Posterior vena cava (tissue), 2 donors: ENCODE data around the gene TMEM154. TPM values are rescaled to one million over a fixed set of nuclear protein-coding genes. Genes with fewer than 3 reads are reported as not detected.
"Not testable (repeated sequence)": the region's sequence is repeated elsewhere in the genome, so short reads cannot be mapped to it uniquely, and the experiment has no call there.

Source experiments
- DNase-seq: peaks from one replicate; pipeline ENCODE4 v3.0.0-alpha.2; 2020; ENCODE audit warnings: low spot score
- intact Hi-C, 2 donors: fragments of 100-400 bp; cut with DNase I; formaldehyde crosslinking; loops; one replicate each; pipeline versions ENCODE4 v1.14.1 to v1.14.2; 2022 to 2023
- total RNA-seq, 2 donors: library from RNA; stranded (reverse); fragmentation: NEBNext Ultra II Directional; extraction: Animal tissue kit (Norgen Biotek cat#: 25700); gene quantifications; one replicate each; pipeline ENCODE4 v1.2.1, GENCODE V29; 2021
- donor health status: DM: yes; HTN: yes; CAD: no.
- donor health status: DM: yes; HTN: yes; CAD: no.

The TMEM154 gene
- total RNA-seq, 2 donors from 2014 or later, result 1.5 to 4.0 TPM

DNA sequence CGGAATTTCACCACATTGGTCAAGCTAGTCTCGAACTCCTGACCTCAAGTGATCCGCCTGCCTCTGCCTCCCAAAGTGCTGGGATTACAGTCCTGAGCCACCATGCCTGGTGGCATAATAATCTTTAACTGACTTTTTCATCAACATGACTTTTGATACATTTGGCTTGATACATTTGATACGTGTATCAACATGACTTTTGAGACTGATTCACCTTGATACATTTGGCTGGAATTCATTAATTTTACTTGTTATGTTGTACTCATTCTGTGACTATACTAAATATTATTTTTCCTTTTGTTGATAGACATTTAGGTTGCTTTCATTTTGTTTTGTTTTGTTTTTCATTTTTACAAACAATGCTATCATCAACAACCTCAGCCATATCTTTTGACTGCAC lies 6.3 kb downstream of the TMEM154 start:
- intact Hi-C loops, result no loop called here
- no peak for DNase-seq

DNA sequence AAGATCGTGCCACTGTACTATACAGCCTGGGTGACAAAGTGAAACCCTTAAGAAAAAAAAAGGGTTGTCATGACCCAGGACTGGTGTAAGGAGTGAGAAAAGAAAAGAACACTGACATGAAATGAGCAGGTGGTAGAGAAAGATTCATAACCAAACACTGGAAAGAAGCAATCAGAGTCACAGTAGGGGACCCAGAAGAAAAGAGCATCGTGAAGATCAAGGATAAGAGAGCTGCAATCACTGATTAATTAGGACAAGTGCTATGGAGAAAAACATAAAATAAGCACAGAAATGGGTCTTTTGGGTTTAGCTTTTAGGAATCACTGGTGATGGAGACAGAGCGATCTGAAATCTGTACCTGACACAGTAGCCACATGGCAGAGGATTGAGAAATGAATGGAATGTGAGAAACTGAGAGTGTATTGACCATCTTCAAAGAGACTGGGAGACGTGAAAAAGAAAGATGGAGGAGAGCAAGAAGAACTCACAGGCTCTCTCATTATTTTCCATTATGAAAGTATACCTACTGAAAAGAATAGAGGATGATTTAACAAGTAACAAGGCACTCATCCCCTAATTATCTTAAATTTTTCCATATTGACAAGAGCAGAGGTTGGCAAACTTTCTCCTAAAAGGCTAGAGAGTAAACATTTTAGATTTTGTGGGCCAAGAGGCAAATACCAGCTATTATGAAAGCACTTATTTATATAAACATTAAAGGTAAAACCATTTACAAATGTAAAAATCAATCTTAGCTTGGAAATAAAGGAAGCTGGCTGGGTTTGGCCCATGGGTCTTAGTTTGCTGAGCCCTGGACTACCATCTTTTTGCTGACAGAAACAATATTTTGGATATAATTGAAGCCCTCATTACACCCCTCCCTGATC lies 7.3 kb downstream of the TMEM154 start:
- DNase-seq, result no peak
- intact Hi-C loops, result no loop called here

GRCh38 chr4:152668338-152668964 lies 11.3 kb downstream of the TMEM154 start:
- no peak for DNase-seq
- intact Hi-C loops, result no loop called here

DNA sequence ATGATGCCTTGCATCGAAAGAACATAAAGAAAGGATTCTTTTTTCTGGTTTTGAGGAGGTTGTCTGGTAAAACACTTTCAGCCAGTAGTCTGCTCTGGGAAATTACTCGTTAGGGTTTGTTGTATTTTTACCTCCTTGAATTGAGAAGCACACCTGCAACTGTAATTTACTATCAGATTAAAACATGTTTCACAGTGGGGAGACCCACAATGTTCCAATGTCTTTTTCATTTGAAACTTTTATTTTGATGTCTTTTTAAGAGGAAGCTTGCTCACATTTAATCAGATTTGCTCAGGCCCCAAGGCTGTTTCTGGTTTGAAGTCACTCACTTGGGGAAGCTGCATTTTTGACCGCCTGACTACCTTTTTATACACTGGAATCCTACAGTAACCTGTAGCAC lies 12.0 kb downstream of the TMEM154 start:
- intact Hi-C loops, result no loop called here
- DNase-seq, result no peak

DNA sequence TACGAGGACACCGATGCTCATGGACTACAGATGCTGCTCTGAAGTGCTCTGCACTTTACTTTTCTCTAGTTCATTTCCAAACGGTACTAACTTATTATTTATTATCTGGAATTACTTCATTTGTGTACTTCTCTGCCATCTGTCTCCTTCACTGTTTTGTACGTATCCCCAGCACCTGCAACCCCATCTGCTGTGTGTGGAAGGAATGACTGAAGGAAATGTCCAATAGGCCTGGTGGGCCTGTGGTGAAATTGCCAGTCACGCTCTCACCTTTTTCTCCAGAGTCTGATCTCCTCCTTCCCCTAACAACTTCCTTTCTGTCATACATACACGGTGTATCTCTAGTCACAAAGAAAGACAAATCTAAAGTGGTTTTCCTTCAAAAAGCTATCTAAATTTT lies 12.9 kb downstream of the TMEM154 start:
- intact Hi-C loops, result no loop called here
- no peak for DNase-seq

DNA sequence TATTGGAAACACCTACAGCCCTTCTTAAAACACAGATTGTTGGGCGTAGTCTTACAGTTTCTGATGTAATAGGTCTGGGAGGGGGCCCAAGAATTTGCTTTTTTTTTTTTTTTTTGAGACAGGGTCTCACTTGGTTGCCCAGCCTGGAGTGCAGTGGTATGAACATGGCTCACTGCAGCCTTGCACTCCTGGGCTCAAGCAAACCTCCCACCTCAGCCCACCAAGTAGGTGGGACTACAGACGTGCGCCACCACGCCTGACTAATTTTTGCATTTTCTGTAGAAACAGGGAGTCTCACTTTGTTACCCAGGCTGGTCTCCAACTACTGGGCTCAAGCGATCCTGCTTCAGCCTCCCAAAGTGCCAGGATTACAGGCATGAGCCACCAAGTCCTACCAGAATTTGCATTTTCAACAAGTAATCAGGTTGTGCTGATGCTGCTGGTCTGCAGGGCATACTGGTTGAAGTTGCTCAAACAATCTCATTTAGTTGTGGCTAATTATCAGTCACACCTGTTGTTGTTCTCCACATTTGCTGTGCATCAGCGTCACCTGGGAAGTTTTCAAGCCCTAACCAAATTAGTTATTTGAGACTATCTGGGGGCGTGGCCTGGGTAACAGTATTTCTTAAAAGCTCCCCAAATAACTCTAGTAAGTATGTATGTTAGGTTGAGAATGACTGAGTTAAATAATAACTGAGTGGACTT lies 14.0 kb downstream of the TMEM154 start:
- intact Hi-C loops, result no loop called here
- DNase-seq, result no peak

DNA sequence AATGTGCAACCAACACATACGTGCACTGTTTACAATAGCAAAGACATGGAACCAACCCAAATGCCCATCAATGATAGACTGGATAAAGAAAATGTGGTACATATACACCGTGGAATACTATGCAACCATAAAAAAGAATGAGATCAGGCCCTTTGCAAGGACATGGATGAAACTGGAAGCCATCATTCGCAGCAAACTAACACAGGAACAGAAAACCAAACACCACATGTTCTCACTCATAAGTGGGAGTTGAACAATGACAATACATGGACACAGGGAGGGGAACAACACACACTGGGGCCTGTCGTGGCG lies 15.8 kb downstream of the TMEM154 start:
- intact Hi-C loops, DNase-seq: not testable (repeated sequence)

DNA sequence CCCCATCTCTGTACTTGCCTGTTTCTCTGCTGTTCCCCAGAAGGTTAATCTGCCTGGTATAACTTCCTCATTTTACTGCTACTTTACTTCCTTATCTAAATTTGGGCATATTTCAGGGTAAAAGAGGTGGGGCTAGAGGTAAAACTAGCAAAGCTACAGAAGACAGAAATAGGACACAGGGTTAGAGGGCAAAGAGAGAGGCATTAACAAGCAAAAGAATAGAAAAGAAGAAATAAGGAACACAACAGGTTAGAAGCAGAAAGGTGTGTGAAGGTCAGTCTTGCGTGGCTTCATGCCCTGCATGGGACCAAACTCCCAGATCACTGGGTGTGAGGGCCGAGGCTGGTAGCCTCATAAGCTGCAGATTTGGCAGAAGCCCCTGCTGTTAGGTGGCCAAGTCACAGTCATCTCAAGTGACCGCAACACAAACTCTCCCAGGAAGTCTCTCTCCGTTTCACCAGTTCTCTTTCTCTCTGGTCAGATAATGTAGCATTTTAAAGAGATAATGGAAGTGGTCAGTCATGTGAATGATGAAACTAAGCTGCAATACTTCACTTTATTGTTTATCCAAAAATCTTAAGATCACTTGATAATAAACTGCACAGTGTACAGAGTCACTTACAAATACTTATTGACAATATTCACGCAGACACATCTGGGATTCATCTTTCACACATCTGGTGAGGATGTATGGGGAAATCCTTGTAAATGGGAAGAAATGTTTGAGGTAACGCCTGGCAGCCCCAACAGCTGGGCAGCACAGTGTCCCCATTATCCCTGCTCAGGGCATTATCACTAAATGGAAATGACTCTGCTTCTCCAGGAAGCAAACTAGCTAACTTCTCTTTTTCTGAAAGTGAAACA lies 16.4 kb downstream of the TMEM154 start:
- DNase-seq, result no peak
- intact Hi-C loops, result no loop called here

- DNase-seq, result no peak
- intact Hi-C loops, result no loop called here
Observed at GRCh38 chr4:152661649-152662048, 18.1 kb downstream of the TMEM154 start.

- no peak for DNase-seq
- intact Hi-C loops, result no loop called here
Observed at GRCh38 chr4:152660526-152660925, 19.3 kb downstream of the TMEM154 start.

GRCh38 chr4:152659806-152660205 lies 20.0 kb downstream of the TMEM154 start:
- DNase-seq, result no peak
- intact Hi-C loops, result no loop called here

- DNase-seq, result no peak
- intact Hi-C loops, result no loop called here
Observed at GRCh38 chr4:152657657-152658056, 22.1 kb downstream of the TMEM154 start.

- DNase-seq, result no peak
- intact Hi-C loops, result no loop called here
Observed at GRCh38 chr4:152655272-152656129, 24.3 kb downstream of the TMEM154 start.

- intact Hi-C loops, result no loop called here
- no peak for DNase-seq
Observed at GRCh38 chr4:152652102-152652501, 27.7 kb downstream of the TMEM154 start.

GRCh38 chr4:152651473-152652060 lies 28.2 kb downstream of the TMEM154 start:
- DNase-seq, result no peak
- intact Hi-C loops, result no loop called here

DNA sequence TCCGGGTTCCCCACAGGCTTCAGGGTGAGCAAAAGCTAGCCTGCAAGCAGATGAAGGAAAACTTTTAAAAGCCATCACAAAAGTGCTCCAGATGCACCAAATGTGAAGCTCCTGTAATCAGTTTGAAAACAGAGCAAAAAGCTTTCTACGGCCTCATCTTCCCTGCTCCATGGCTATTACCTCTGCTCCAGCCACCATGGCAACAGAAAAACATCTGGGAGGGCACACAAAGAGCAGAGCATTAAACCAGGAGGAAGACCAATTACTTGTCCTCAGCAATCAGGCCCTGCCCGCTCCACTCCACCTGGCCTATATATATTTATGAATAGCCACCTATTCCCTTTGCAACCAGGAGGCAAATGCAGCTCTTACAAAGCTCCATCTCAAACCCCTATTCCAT lies 33.6 kb downstream of the TMEM154 start:
- DNase-seq, result no peak
- intact Hi-C loops, result no loop called here

DNA sequence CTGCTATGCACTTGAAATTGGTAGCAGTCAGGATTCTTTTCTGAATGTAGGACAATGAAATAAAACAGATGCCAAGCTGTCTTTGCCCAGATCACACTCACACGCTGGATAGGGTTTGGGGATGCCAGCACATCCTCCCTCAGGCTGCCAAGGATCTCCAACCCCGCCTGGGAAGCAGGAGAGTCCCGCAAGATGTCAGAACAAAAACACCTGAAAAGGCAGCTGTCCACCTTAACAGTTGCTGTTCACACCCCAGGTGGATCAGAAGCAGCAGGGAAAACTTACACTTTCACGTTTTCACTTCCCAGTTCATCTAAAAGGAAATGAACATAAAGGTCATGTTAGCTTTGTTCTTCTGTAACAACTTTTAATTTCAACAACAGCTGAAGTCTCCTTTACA lies 35.7 kb downstream of the TMEM154 start:
- no peak for DNase-seq
- intact Hi-C loops, result loop anchor here in 1 of 2 donors (5.0 kb wide), 1 partner anchor 142 kb away; no protein-coding TSS in a partner anchor
